Uterus (tissue), 2 donors: ENCODE results near the gene CPXCR1.
"Not testable (repeated sequence)": the region's sequence is repeated elsewhere in the genome, so short reads cannot be mapped to it uniquely, and the experiment has no call there.

ENCODE experiments used
- CTCF ChIP-seq, 4 experiments: fragments of 200-600 bp in 2 of 4; fragments of 450-650 bp in 2 of 4; sonication (generic) in 2 of 4; IDR thresholded peaks; one replicate each; pipeline ENCODE4 v1.5.1; 2016 to 2019; ENCODE audit warnings: antibody characterized with exemption in 4 of 4, mild to moderate bottlenecking in 2 of 4, moderate library complexity in 1 of 4
- POLR2A ChIP-seq, 2 donors: fragments of 450-650 bp; IDR thresholded peaks; one replicate each; pipeline ENCODE4 v1.6.1; 2016; ENCODE audit warnings: antibody characterized with exemption in 2 of 2, mild to moderate bottlenecking in 1 of 2, moderate library complexity in 1 of 2

GRCh38 chrX:88746215-88746614 lies 810 bp upstream of the CPXCR1 start:
- not testable (repeated sequence) for TF ChIP-seq CTCF, POLR2A (IDR thresholded peaks at IDR 0.05)
